ENCODE data around the gene DENND4A. TPM values are rescaled to one million over a fixed set of nuclear protein-coding genes. Genes with fewer than 3 reads are reported as not detected.

Gene DENND4A
- polyA plus RNA-seq, 2 of the 4 experiments (the other 2 are of a cell fraction): 5.6 to 16.8 TPM

GRCh38 chr15:65792988-65793817 is 1.1 kb upstream of the DENND4A start:
- H3K4me2 ChIP-seq: peak overlapping the region; percentile 85
- TF ChIP-seq CHD2 (IDR thresholded peaks at IDR 0.05; ENCODE audit: low read length, partially characterized antibody) (no peak), RARB (CRISPR knock-in tag; IDR thresholded peaks at IDR 0.05) (no peak), USF2 (IDR thresholded peaks at IDR 0.05) (no peak)
- TF ChIP-seq, protein P1, sequence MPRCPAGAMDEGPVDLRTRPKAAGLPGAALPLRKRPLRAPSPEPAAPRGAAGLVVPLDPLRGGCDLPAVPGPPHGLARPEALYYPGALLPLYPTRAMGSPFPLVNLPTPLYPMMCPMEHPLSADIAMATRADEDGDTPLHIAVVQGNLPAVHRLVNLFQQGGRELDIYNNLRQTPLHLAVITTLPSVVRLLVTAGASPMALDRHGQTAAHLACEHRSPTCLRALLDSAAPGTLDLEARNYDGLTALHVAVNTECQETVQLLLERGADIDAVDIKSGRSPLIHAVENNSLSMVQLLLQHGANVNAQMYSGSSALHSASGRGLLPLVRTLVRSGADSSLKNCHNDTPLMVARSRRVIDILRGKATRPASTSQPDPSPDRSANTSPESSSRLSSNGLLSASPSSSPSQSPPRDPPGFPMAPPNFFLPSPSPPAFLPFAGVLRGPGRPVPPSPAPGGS (IDR thresholded peaks at IDR 0.05): no peak
- H3K9me3 ChIP-seq: no peaks in the 10 kb centered on the region
- peaks cover 35% of the 10 kb centered on the region for H3K4me1 ChIP-seq
- H3K4me3 ChIP-seq: peak overlapping the region; percentile 72
- no peak for FAIRE-seq
- CTCF ChIA-PET: interaction anchor here (0.5 to 2.5 kb wide), 9 partner anchors 9 to 198 kb away, joined by 3 to 15 read pairs (median 4); partner anchors contain the start of gene INTS14
- POLR2A ChIA-PET: interaction anchor here (0.8 to 4.1 kb wide), 3 partner anchors 76 to 489 kb away, joined by 3 to 30 read pairs (median 8); partner anchors contain the start of genes INTS14, RAB11A and RNU5B-1
- no peak for ATAC-seq
- H3K27ac ChIP-seq: peak overlapping the region; percentile 74 to 89
- 89% methylated on average over 13 of the region's 13 CpGs for WGBS (ENCODE audit: missing lambda C conversion rate)
- DNase-seq (ENCODE audit: low read depth in 1 of 2, low spot score in 1 of 2): no peak

GRCh38 chr15:65791335-65792137 is 557 bp downstream of the DENND4A start:
- ATAC-seq (peak; percentile 73 to 74), DNase-seq (ENCODE audit: low read depth in 1 of 2, low spot score in 1 of 2) (peak; percentile 54 to 60), FAIRE-seq (no peak)
- peak overlapping the region; percentile 72 for H3K4me3 ChIP-seq
- no peak for TF ChIP-seq POLR2AphosphoS2 (conservative IDR thresholded peaks at IDR 0.05; ENCODE audit: low read length)
- TF ChIP-seq GATA3 (IDR thresholded peaks at IDR 0.05; ENCODE audit: borderline replicate concordance): 0 out of 2 replicates have a peak, but pooled peaks have one; percentile 17
- TF ChIP-seq CEBPB (IDR thresholded peaks at IDR 0.05): peak; percentile 20 to 55; a peak in 2 of 4 replicates
- TF ChIP-seq JUN (IDR thresholded peaks at IDR 0.05): no peak
- no peak for TF ChIP-seq CHD2 (IDR thresholded peaks at IDR 0.05; ENCODE audit: low read length, partially characterized antibody)
- no peak for TF ChIP-seq NFE2L2 (conservative IDR thresholded peaks at IDR 0.05; ENCODE audit: low read length)
- TF ChIP-seq KDM5A (IDR thresholded peaks at IDR 0.05): no peak
- TF ChIP-seq FOSL2 (IDR thresholded peaks at IDR 0.05): no peak
- TF ChIP-seq FOSL2 (CRISPR knock-in tag; IDR thresholded peaks at IDR 0.05): no peak
- no peak for TF ChIP-seq ZFP36 (IDR thresholded peaks at IDR 0.05; ENCODE audit: borderline replicate concordance, partially characterized antibody)
- no peak for TF ChIP-seq HES2 (IDR thresholded peaks at IDR 0.05)
- ChIA-PET POLR2A (interaction anchor here (0.6 to 4.1 kb wide), 7 partner anchors 13 to 181 kb away, joined by 3 to 30 read pairs (median 8); partner anchors contain the start of genes INTS14 and RAB11A), CTCF (interaction anchor here (0.8 to 2.3 kb wide), 8 partner anchors 8 to 181 kb away, joined by 3 to 11 read pairs (median 4); partner anchors contain the start of gene INTS14)
- peak overlapping the region; percentile 83 for H3K4me2 ChIP-seq
- under 1% methylated on average over 33 of the region's 69 CpGs for WGBS (ENCODE audit: missing lambda C conversion rate)
- H3K4me1 ChIP-seq: peaks cover 34% of the 10 kb centered on the region
- peak overlapping the region; percentile 77 to 89 for H3K27ac ChIP-seq
- H3K9me3 ChIP-seq: no peaks in the 10 kb centered on the region

GRCh38 chr15:65790694-65791334 is 1.3 kb downstream of the DENND4A start:
- ChIA-PET POLR2A (interaction anchor here (0.6 to 4.1 kb wide), 4 partner anchors 16 to 180 kb away, joined by 4 to 30 read pairs (median 8); partner anchors contain the start of genes INTS14 and RAB11A), CTCF (interaction anchor here (0.8 to 2.3 kb wide), 9 partner anchors 9 to 152 kb away, joined by 3 to 11 read pairs (median 3); no protein-coding TSS in a partner anchor)
- DNase-seq (ENCODE audit: low read depth in 1 of 2, low spot score in 1 of 2) (peak; percentile 28 to 54), FAIRE-seq (no peak), ATAC-seq (no peak)
- Histone ChIP-seq H3K4me3 (peak overlapping the region; percentile 72), H3K27ac (peak overlapping the region in 1 of 2 experiments; percentile 89; a peak in 4 of 6 replicates), H3K9me3 (no peaks in the 10 kb centered on the region), H3K4me1 (peaks cover 27% of the 10 kb centered on the region), H3K4me2 (peak overlapping the region; percentile 83)
- 7% methylated on average over 14 of the region's 14 CpGs for WGBS (ENCODE audit: missing lambda C conversion rate)
- TF ChIP-seq TFCP2L1 (CRISPR knock-in tag; IDR thresholded peaks at IDR 0.05): peak; percentile 85; the same call in 1 of the 2 replicates
- peak; percentile 73 to 81; a peak in 3 of 4 replicates for TF ChIP-seq CEBPB (IDR thresholded peaks at IDR 0.05)
- no peak for TF ChIP-seq ZSCAN20 (CRISPR knock-in tag; IDR thresholded peaks at IDR 0.05)
- no peak for TF ChIP-seq HOXA7 (CRISPR knock-in tag; IDR thresholded peaks at IDR 0.05)
